Nephron (organoid): ENCODE measurements around the gene DYNLRB2.

Experiments
- H3K27ac Mint-ChIP-seq, 3 experiments: 2 replicates each; pipeline ENCODE4 v1.8.0; 2020; ENCODE audit warnings: mixed read lengths in 3 of 3, mild to moderate bottlenecking in 2 of 3, moderate library complexity in 1 of 3
- H3K27me3 Mint-ChIP-seq: 2 replicates; pipeline ENCODE4 v1.8.0; 2021; ENCODE audit warnings: low read depth, mild to moderate bottlenecking, moderate library complexity, mixed read lengths
- H3K36me3 Mint-ChIP-seq: 2 replicates; pipeline ENCODE4 v1.8.0; 2020; ENCODE audit warnings: low read depth, mixed read lengths
- H3K4me1 Mint-ChIP-seq: 2 replicates; pipeline ENCODE4 v1.8.0; 2020; ENCODE audit warnings: mixed read lengths
- H3K4me3 Mint-ChIP-seq, 3 experiments: 2 replicates each; pipeline ENCODE4 v1.8.0; 2020; ENCODE audit warnings: mild to moderate bottlenecking in 3 of 3, mixed read lengths in 3 of 3, moderate library complexity in 2 of 3
- H3K9me3 Mint-ChIP-seq: 2 replicates; pipeline ENCODE4 v1.8.0; 2020; ENCODE audit warnings: mixed read lengths
- TF ChIP-seq, protein P1 (sequence below), 3 experiments: fragments of 200-600 bp; sonication (generic); IDR thresholded peaks; one replicate each; pipeline ENCODE4 v1.5.0; 2021; ENCODE audit warnings: antibody characterized with exemption in 3 of 3; ENCODE audit not compliant: unreplicated experiment in 3 of 3

DYNLRB2 gene

DNA sequence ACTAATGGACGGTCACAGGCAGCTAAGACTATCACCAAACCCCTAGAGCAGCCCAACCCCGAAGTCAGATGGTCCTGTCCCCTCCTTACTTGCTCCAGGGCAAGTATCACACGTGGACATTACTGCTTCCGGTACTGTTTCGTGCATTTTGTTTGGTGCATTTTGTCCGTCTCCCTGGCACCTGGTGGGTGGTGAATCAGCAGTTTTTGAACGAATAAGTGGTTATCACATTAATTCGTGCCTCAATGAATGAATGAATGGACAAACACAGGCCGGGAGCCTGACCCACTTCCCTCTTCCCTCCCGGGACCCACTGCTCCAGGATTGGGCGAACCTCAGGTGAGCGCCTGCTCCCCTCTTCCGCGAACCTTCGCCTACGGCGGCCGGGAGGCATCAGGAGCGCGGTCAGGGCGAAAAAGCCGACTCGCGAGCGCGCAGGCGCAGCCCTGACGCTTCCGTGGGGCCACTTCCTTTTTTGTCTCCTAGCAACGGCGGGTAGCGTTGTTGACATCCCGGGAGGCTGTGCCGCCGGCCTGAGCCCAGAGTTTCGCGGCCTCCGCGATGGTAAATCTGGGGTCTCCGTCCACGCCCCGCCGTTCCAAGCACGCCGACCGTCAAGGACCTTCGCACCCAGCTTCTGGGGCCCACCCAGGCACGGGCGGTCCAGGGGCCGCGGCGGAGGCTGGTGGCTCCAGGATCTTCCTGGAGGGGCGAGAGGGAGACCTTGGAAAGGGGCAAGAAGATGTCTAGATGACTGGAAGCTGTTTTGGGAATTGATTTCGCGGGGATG is at the start of gene DYNLRB2:
Gene DYNLRB2, plus strand, starts transcription at position 478 of the 790 bp plus-strand sequence. Its CDS starts 84 bp downstream, at position 562.
- Mint-ChIP-seq H3K9me3 (no peaks in the 10 kb centered on the region), H3K27me3 (peaks cover 53% of the 10 kb centered on the region), H3K36me3 (no peaks in the 10 kb centered on the region), H3K4me1 (peaks cover 11% of the 10 kb centered on the region), H3K27ac (peak within 1 kb of the TSS; percentile 71 to 93 (median 91)), H3K4me3 (peak within 1 kb of the TSS; percentile 91 to 93 (median 92))
- TF ChIP-seq, protein P1, sequence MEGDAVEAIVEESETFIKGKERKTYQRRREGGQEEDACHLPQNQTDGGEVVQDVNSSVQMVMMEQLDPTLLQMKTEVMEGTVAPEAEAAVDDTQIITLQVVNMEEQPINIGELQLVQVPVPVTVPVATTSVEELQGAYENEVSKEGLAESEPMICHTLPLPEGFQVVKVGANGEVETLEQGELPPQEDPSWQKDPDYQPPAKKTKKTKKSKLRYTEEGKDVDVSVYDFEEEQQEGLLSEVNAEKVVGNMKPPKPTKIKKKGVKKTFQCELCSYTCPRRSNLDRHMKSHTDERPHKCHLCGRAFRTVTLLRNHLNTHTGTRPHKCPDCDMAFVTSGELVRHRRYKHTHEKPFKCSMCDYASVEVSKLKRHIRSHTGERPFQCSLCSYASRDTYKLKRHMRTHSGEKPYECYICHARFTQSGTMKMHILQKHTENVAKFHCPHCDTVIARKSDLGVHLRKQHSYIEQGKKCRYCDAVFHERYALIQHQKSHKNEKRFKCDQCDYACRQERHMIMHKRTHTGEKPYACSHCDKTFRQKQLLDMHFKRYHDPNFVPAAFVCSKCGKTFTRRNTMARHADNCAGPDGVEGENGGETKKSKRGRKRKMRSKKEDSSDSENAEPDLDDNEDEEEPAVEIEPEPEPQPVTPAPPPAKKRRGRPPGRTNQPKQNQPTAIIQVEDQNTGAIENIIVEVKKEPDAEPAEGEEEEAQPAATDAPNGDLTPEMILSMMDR (IDR thresholded peaks at IDR 0.05; ENCODE audit: unreplicated experiment in 3 of 3): no peak

DNA sequence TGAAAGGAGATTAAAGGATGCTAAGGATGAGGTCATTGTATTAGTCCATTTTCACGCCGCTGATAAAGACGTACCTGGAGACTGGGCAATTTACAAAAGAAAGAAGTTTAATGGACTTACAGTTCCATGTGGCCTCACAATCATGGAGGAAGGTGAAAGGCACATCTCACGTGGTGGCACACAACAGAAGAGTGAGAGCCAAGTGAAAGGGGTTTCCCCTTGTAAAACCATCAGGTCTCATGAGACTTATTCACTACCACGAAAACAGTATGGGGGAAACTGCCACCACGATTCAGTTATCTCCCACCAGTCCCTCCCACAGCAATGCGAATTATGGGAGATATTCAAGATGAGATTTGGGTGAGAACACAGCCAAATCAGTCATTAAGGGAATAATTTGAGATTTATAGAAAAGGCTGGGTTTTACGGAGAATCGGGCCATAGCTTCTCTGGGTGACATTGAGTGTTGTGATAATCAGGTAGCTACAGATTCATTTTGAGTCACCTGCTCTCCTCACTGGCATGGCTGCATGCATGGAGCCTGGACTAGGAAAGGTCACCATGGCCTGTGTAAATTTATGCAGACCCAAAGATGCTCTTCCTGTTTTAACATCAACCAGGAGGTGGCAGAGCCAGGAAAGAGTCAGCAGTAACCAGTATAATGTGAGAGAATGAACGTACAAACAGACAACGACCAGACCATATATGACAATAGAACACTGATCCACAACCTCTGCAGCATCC is 40.5 kb upstream of the DYNLRB2 start:
- TF ChIP-seq, protein P1 (IDR thresholded peaks at IDR 0.05; ENCODE audit: unreplicated experiment in 3 of 3): no peak
- Mint-ChIP-seq H3K36me3 (no peaks in the 10 kb centered on the region), H3K9me3 (peaks cover 6% of the 10 kb centered on the region), H3K27me3 (no peaks in the 10 kb centered on the region), H3K27ac (peak overlapping the region; percentile 58 to 61 (median 60)), H3K4me3 (no peak overlapping the region), H3K4me1 (peaks cover 20% of the 10 kb centered on the region)

- Mint-ChIP-seq H3K4me1 (peaks cover 20% of the 10 kb centered on the region), H3K27ac (peak overlapping the region; percentile 58 to 61 (median 60)), H3K27me3 (no peaks in the 10 kb centered on the region), H3K36me3 (no peaks in the 10 kb centered on the region), H3K9me3 (peaks cover 6% of the 10 kb centered on the region), H3K4me3 (no peak overlapping the region)
- TF ChIP-seq, protein P1 (IDR thresholded peaks at IDR 0.05; ENCODE audit: unreplicated experiment in 3 of 3): no peak
Observed at GRCh38 chr16:80500961-80501525, 39.8 kb upstream of the DYNLRB2 start.

DNA sequence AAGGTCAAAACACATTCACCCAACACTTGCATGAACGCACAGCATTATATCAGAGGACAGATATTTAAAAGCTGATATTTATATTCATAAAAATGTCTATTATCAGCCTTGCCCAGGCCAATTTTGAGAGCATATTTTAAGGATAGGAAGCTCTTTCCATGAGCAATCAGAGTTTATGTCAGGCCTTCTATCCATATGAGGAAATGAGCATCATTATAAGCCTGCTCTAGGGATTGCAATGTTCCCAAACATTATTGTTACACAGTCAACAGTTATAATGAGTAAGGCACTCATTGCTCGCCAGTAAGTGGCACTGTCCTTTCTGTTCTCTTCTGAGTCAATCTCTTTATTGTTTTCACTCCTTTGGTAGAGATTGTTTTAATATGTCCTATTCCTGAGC is 37.7 kb upstream of the DYNLRB2 start:
- peaks cover 20% of the 10 kb centered on the region for H3K4me1 Mint-ChIP-seq
- H3K27me3 Mint-ChIP-seq: no peaks in the 10 kb centered on the region
- H3K4me3 Mint-ChIP-seq: no peak overlapping the region
- H3K9me3 Mint-ChIP-seq: peaks cover 3% of the 10 kb centered on the region
- no peaks in the 10 kb centered on the region for H3K36me3 Mint-ChIP-seq
- peak overlapping the region in 1 of 3 experiments; percentile 64 for H3K27ac Mint-ChIP-seq
- TF ChIP-seq, protein P1 (IDR thresholded peaks at IDR 0.05; ENCODE audit: unreplicated experiment in 3 of 3): no peak

DNA sequence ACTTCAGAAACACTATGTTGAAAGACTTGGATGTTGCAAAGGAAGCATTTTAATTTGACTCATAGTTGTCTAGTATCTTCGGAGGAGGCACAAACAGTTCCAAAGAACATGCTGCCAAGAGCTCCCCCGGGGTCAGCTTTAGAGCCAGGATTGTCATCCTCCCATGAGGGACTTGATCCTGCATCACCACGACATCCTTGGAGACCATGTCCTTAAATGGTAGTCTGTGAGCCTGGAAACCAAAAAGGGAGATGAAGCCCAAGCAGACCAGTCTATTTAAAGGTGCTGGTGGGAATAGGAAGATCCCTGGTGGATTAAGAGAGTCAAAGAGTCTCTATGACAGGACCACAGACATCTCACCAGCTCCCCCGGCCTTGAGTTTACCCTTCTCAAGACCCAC is 33.3 kb upstream of the DYNLRB2 start:
- Mint-ChIP-seq H3K36me3 (no peaks in the 10 kb centered on the region), H3K4me1 (no peaks in the 10 kb centered on the region), H3K4me3 (no peak overlapping the region), H3K9me3 (peaks cover 3% of the 10 kb centered on the region), H3K27ac (no peak overlapping the region), H3K27me3 (peaks cover 6% of the 10 kb centered on the region)
- TF ChIP-seq, protein P1 (IDR thresholded peaks at IDR 0.05; ENCODE audit: unreplicated experiment in 3 of 3): no peak
